Measurements from ENCODE around the gene OR51L1. TPM values are rescaled to one million over a fixed set of nuclear protein-coding genes. Genes with fewer than 3 reads are reported as not detected.

OR51L1 gene
- total RNA-seq, 2 experiments from 2014 or later = not detected

DNA sequence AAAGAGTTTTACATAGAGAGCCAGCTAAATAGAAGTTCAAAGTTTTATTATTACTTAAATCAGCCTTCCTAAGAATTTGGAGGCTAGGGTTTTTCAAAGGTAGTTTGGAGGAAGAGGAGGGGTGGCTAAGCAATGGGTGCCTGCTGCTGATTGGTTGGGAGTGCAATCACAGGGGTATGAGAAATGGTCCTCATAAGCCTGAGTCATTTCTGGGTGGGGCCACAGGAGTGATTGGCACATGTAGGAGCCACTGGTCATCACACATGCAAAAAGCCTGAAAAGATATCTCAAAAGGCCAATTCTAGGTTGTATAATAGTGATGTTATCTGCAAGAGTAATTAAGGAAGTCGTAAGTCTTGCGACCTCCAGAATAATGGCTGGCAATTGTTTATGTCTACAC is 12.9 kb downstream of the OR51L1 start:
- Mint-ChIP-seq H3K4me1 (ENCODE audit: low read depth) (no peaks in the 10 kb centered on the region), H3K27ac (no peak overlapping the region), H3K36me3 (ENCODE audit: low read depth) (no peaks in the 10 kb centered on the region), H3K4me3 (no peak overlapping the region), H3K9me3 (no peaks in the 10 kb centered on the region), H3K27me3 (ENCODE audit: low read depth) (peaks cover 12% of the 10 kb centered on the region)
- no peak for DNase-seq
- CTCF ChIA-PET = no interaction called here
- intact Hi-C loops (cut with micrococcal nuclease) = no loop called here

DNA sequence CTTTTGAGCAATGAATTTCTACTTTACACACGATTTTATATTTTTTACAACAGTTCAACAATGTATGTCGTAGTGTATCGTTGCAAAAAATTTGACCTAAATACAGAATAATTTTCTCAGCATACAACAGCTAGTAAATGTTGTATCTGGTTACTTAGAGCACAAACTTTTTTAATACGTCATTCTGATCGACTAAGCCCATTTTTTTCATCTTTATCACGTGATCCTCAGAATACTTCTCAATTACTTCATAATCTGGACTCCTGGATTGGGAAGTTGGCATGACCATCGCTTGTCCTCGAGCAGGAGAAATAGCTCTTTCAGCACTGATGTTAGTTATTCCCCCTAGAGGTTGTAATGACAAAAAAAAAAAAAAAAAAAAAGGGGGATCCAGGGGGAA is 16.6 kb downstream of the OR51L1 start:
- Mint-ChIP-seq H3K36me3 (ENCODE audit: low read depth) (no peaks in the 10 kb centered on the region), H3K4me3 (no peak overlapping the region), H3K9me3 (no peaks in the 10 kb centered on the region), H3K4me1 (ENCODE audit: low read depth) (no peaks in the 10 kb centered on the region), H3K27me3 (ENCODE audit: low read depth) (no peaks in the 10 kb centered on the region), H3K27ac (no peak overlapping the region)
- CTCF ChIA-PET = no interaction called here
- DNase-seq = no peak
- intact Hi-C loops (cut with micrococcal nuclease) = no loop called here

DNA sequence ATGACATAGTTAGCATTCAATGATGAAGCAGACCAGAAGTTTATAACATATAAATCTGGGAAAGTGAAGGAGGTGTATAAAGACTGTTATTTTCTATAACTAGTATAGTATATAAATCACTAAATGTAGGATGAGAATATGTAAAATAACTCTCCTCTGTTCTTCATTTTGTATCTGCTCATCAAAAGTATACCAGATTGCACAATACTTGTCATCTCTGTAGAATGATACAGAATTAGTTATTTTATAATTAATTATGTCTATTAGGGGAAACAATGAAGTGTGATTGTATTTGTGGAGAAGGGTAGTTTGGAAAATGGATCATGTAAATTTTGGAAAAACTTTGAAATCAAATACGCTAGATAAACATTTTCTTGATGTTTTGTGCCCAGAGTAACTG is 18.4 kb downstream of the OR51L1 start:
- intact Hi-C loops (cut with micrococcal nuclease) = no loop called here
- Mint-ChIP-seq H3K4me1 (ENCODE audit: low read depth) (no peaks in the 10 kb centered on the region), H3K27ac (no peak overlapping the region), H3K27me3 (ENCODE audit: low read depth) (no peaks in the 10 kb centered on the region), H3K4me3 (no peak overlapping the region), H3K36me3 (ENCODE audit: low read depth) (no peaks in the 10 kb centered on the region), H3K9me3 (no peaks in the 10 kb centered on the region)
- no peak for DNase-seq
- CTCF ChIA-PET = no interaction called here

DNA sequence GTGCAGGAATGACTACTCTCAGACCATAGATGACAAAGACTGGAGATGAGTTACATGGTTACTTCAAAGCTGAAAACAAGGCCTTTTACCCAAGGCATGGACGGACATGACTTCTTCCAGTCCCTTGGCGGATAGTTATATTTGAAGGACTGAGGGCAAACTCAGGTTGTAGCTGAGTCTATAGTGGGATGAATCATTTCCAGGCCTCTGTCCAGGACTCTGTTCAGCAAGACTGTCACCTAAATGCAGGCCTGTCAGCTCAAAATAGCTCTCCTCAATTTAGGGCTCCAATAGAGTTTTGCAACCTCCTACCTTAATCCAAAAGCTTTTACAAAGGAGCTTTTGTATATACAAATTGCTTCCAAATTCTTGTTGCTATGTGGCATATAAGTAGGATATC is 27.3 kb downstream of the OR51L1 start:
- Mint-ChIP-seq H3K27me3 (ENCODE audit: low read depth) (peaks cover 4% of the 10 kb centered on the region), H3K36me3 (ENCODE audit: low read depth) (no peaks in the 10 kb centered on the region), H3K27ac (no peak overlapping the region), H3K9me3 (peaks cover 12% of the 10 kb centered on the region), H3K4me3 (no peak overlapping the region), H3K4me1 (ENCODE audit: low read depth) (no peaks in the 10 kb centered on the region)
- CTCF ChIA-PET = no interaction called here
- intact Hi-C loops (cut with micrococcal nuclease) = no loop called here
- no peak for DNase-seq

DNA sequence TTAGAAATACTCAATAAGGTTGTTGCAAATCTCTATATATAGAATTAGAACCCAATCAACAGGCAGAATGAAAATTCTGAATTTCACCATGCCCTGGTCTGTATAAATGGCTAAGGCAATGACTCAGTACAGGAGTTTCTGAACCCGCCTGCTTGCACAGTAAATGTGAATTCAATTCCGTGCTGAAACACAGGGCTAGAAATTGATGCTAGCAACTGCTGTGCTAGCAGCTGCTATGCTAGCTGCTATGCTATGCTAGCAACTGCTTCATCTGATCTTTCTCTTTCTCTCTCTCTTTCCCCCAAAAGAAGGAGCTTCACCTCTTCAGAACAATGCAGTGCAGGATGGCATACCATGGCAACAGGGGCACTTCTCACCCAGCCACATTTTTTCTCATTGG is 42.0 kb downstream of the OR51L1 start:
- CTCF ChIA-PET = no interaction called here
- H3K27ac Mint-ChIP-seq = no peak overlapping the region
- H3K4me1 Mint-ChIP-seq (ENCODE audit: low read depth) = no peaks in the 10 kb centered on the region
- H3K36me3 Mint-ChIP-seq (ENCODE audit: low read depth) = no peaks in the 10 kb centered on the region
- no peaks in the 10 kb centered on the region for H3K9me3 Mint-ChIP-seq
- no peaks in the 10 kb centered on the region for H3K27me3 Mint-ChIP-seq (ENCODE audit: low read depth)
- intact Hi-C loops (cut with micrococcal nuclease) = no loop called here
- no peak for DNase-seq
- no peak overlapping the region for H3K4me3 Mint-ChIP-seq

DNA sequence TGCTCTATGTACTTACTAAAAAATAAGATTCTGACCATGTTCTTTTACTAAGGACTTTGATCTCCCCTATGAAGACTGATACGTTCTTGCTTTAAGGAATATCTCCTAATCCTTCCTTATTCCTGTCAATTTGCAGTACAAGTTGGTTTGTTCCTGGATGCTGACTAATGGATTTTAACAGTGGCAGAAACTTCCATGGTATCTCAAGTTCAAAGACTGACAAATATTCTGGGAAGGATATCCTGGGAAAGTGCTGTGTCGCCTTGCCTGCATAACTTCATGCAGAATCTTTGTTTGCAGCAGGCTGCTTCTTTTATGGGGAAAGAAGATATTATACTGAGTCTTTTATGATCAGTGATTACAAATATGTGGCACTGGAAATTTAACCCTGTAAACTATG is 43.3 kb downstream of the OR51L1 start:
- intact Hi-C loops (cut with micrococcal nuclease) = no loop called here
- CTCF ChIA-PET = interaction anchor here (0.7 kb wide), 1 partner anchor 9 kb away, joined by 3 read pairs; no protein-coding TSS in a partner anchor
- Mint-ChIP-seq H3K4me3 (no peak overlapping the region), H3K36me3 (ENCODE audit: low read depth) (no peaks in the 10 kb centered on the region), H3K4me1 (ENCODE audit: low read depth) (no peaks in the 10 kb centered on the region), H3K27ac (no peak overlapping the region), H3K9me3 (no peaks in the 10 kb centered on the region), H3K27me3 (ENCODE audit: low read depth) (no peaks in the 10 kb centered on the region)
- no peak for DNase-seq

DNA sequence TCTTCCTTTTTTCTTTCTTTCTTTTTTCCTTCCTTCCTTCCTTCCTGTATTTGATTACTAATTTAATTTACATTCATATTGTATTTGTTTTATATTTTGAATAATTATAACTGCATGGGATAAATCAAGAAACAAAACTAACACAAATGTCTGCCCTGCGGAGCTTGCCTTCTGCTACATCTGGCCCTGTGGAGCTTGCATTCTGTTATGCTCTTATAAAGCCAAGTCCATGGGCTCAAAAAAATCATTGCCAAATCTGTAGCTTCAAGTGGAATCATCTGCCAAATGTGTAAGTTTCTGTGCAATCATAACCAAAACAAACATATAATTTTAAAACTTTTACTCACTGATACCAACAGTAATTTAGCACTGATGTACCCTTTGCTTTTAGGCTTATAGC is 43.7 kb downstream of the OR51L1 start:
- Mint-ChIP-seq H3K9me3 (no peaks in the 10 kb centered on the region), H3K4me1 (ENCODE audit: low read depth) (no peaks in the 10 kb centered on the region), H3K27me3 (ENCODE audit: low read depth) (no peaks in the 10 kb centered on the region), H3K4me3 (no peak overlapping the region), H3K27ac (no peak overlapping the region), H3K36me3 (ENCODE audit: low read depth) (no peaks in the 10 kb centered on the region)
- no peak for DNase-seq
- CTCF ChIA-PET = interaction anchor here (0.7 kb wide), 1 partner anchor 9 kb away, joined by 3 read pairs; no protein-coding TSS in a partner anchor
- intact Hi-C loops (cut with micrococcal nuclease) = no loop called here

DNA sequence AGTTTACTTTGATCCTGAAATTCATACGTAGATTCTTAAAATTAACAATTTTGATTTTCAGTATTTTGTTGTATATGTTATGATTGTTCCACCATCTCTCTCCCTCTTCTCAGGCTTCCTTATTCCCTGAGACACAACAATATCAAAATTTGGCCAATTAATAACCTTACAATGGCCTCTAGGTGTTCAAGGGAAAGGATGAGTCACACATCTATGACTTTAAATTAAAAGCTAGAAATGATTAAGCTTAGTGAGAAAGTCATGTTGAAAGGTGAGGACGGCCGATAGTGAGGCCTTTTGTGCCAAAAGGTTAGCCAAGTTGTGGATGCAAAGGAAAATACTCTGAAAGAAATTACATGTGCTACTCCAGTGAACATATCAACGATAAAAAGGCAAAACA is 46.2 kb downstream of the OR51L1 start:
- H3K27me3 Mint-ChIP-seq (ENCODE audit: low read depth) = no peaks in the 10 kb centered on the region
- intact Hi-C loops (cut with micrococcal nuclease) = no loop called here
- no peaks in the 10 kb centered on the region for H3K4me1 Mint-ChIP-seq (ENCODE audit: low read depth)
- H3K4me3 Mint-ChIP-seq = no peak overlapping the region
- no peak overlapping the region for H3K27ac Mint-ChIP-seq
- no peaks in the 10 kb centered on the region for H3K9me3 Mint-ChIP-seq
- no peak for DNase-seq
- CTCF ChIA-PET = interaction anchor here (0.6 kb wide), 1 partner anchor 117 kb away, joined by 4 read pairs; no protein-coding TSS in a partner anchor
- H3K36me3 Mint-ChIP-seq (ENCODE audit: low read depth) = no peaks in the 10 kb centered on the region

DNA sequence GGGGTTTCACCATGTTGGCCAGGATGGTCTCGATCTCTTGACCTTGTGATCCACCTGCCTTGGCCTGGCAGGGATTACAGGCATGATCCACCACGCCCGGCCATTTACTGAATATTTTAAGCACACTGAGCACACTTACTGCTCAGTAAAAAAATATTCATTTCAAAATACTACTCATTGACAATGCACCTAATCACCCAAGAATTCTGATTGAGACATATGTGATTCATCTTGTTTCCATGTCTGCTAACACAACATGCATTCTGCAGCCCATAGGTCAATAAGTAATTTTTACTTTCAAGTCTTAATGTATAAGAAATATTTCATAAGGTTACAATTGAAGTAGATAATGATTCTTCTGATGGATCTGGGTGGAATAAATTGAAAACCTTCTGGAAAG is 47.4 kb downstream of the OR51L1 start:
- H3K4me1 Mint-ChIP-seq (ENCODE audit: low read depth) = no peaks in the 10 kb centered on the region
- no peak overlapping the region for H3K4me3 Mint-ChIP-seq
- H3K9me3 Mint-ChIP-seq = no peaks in the 10 kb centered on the region
- no peaks in the 10 kb centered on the region for H3K36me3 Mint-ChIP-seq (ENCODE audit: low read depth)
- H3K27me3 Mint-ChIP-seq (ENCODE audit: low read depth) = peaks cover 1% of the 10 kb centered on the region
- intact Hi-C loops (cut with micrococcal nuclease) = no loop called here
- CTCF ChIA-PET = no interaction called here
- DNase-seq = no peak
- H3K27ac Mint-ChIP-seq = no peak overlapping the region

DNA sequence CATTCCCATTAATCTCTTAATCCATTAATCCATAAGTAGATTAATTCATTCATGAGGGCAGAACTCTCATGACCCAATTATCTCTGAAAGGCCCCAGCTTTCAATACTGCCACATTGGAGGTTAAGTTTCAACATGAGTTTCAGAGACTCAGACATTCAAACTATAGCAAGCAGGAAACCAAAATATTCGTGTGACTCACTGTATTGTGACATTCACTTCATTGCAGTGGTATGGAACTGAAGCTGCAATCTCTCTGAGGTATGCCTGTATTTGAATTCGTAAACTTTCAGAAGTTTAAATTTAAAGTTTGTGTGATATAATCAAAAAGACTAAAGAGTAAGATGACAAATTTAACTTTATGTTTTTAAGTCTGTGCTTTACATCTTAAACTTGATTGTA is 48.7 kb downstream of the OR51L1 start:
- Mint-ChIP-seq H3K4me1 (ENCODE audit: low read depth) (no peaks in the 10 kb centered on the region), H3K36me3 (ENCODE audit: low read depth) (no peaks in the 10 kb centered on the region), H3K9me3 (no peaks in the 10 kb centered on the region), H3K27ac (no peak overlapping the region), H3K27me3 (ENCODE audit: low read depth) (peaks cover 2% of the 10 kb centered on the region), H3K4me3 (no peak overlapping the region)
- no peak for DNase-seq
- CTCF ChIA-PET = no interaction called here
- intact Hi-C loops (cut with micrococcal nuclease) = no loop called here

DNA sequence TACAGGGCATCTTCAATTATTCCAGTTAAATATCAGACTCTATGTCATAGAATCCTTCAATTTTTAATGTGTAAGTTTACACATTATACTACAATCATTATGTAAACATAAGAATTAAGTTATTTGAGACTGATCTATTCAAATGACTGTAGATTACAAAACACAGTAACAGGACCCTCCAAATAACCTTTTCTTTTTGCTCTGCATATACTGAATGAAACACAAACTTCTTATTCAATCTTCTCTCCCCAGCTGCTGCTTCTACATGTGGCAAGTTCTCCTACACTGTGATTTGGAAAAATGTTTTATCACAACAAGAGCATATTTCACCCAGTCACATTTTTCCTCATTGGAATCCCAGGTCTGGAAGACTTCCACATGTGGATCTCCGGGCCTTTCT is 51.6 kb downstream of the OR51L1 start, which contains the start of gene OR52J3:
TSS of gene OR52J3 (plus strand) at position 301 of the 400 bp plus-strand sequence. CDS start at position 301, 0 bp downstream.
- no peak for DNase-seq
- intact Hi-C loops (cut with micrococcal nuclease) = no loop called here
- peaks cover 2% of the 10 kb centered on the region for H3K27me3 Mint-ChIP-seq (ENCODE audit: low read depth)
- no peaks in the 10 kb centered on the region for H3K9me3 Mint-ChIP-seq
- no peak within 1 kb of the TSS for H3K4me3 Mint-ChIP-seq
- no peaks in the 10 kb centered on the region for H3K36me3 Mint-ChIP-seq (ENCODE audit: low read depth)
- CTCF ChIA-PET = no interaction called here
- no peaks in the 10 kb centered on the region for H3K4me1 Mint-ChIP-seq (ENCODE audit: low read depth)
- H3K27ac Mint-ChIP-seq = no peak within 1 kb of the TSS

DNA sequence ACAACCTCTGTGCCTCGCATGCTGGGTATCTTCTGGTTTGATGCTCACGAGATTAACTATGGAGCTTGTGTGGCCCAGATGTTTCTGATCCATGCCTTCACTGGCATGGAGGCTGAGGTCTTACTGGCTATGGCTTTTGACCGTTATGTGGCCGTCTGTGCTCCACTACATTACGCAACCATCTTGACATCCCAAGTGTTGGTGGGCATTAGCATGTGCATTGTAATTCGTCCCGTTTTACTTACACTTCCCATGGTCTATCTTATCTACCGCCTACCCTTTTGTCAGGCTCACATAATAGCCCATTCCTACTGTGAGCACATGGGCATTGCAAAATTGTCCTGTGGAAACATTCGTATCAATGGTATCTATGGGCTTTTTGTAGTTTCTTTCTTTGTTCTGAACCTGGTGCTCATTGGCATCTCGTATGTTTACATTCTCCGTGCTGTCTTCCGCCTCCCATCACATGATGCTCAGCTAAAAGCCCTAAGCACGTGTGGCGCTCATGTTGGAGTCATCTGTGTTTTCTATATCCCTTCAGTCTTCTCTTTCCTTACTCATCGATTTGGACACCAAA is 52.2 kb downstream of the OR51L1 start:
- H3K4me1 Mint-ChIP-seq (ENCODE audit: low read depth) = no peaks in the 10 kb centered on the region
- intact Hi-C loops (cut with micrococcal nuclease) = no loop called here
- no peak for DNase-seq
- H3K27me3 Mint-ChIP-seq (ENCODE audit: low read depth) = peaks cover 2% of the 10 kb centered on the region
- H3K4me3 Mint-ChIP-seq = no peak overlapping the region
- no peaks in the 10 kb centered on the region for H3K9me3 Mint-ChIP-seq
- H3K27ac Mint-ChIP-seq = no peak overlapping the region
- H3K36me3 Mint-ChIP-seq (ENCODE audit: low read depth) = no peaks in the 10 kb centered on the region
- CTCF ChIA-PET = interaction anchor here (0.6 kb wide), 1 partner anchor 8 kb away, joined by 3 read pairs; no protein-coding TSS in a partner anchor

All from activated naive CD4-positive, alpha-beta T cell treated with anti-CD3 and anti-CD28 coated beads for 36 hours (primary cell).